Osteoblast (primary cell): ENCODE results near the gene CCDC80. TPM values are rescaled to one million over a fixed set of nuclear protein-coding genes. Genes with fewer than 3 reads are reported as not detected.

Source experiments
- DNase-seq: peaks from one replicate; pipeline ENCODE4 v3.0.0; 2011; ENCODE audit warnings: low spot score, mixed read lengths; ENCODE audit not compliant: insufficient read length; ENCODE audit errors: missing footprints
- H2AFZ ChIP-seq: 2 replicates; pipeline ENCODE4 v1.6.0; 2011; ENCODE audit warnings: mild to moderate bottlenecking, low read length
- H3K27ac ChIP-seq: 2 replicates; pipeline ENCODE4 v1.5.1; 2011; ENCODE audit warnings: mild to moderate bottlenecking, low read depth, low read length, moderate library complexity
- H3K27me3 ChIP-seq: 2 replicates; pipeline ENCODE4 v1.6.0; 2012; ENCODE audit warnings: mild to moderate bottlenecking, control low read depth, inconsistent platforms, low read length, moderate library complexity; ENCODE audit not compliant: insufficient read depth
- H3K36me3 ChIP-seq: 2 replicates; pipeline ENCODE4 v1.5.1; 2011; ENCODE audit warnings: mild to moderate bottlenecking, low read length, control low read depth, moderate library complexity; ENCODE audit not compliant: insufficient read depth
- H3K4me1 ChIP-seq: 2 replicates; pipeline ENCODE4 v1.5.1; 2011; ENCODE audit warnings: mild to moderate bottlenecking, low read length, control low read depth, moderate library complexity; ENCODE audit not compliant: insufficient read depth
- H3K4me2 ChIP-seq: 2 replicates; pipeline ENCODE4 v1.6.0; 2011; ENCODE audit warnings: mild to moderate bottlenecking, low read length; ENCODE audit not compliant: insufficient read depth
- H3K4me3 ChIP-seq: fragments of 200-600 bp; sonication (generic); 3 replicates; pipeline ENCODE4 v1.5.1; 2012; ENCODE audit warnings: mild to moderate bottlenecking, low read length, inconsistent platforms; ENCODE audit not compliant: insufficient read depth
- H3K79me2 ChIP-seq: 2 replicates; pipeline ENCODE4 v1.6.0; 2012; ENCODE audit warnings: mild to moderate bottlenecking, low read length, control low read depth, inconsistent platforms; ENCODE audit not compliant: insufficient read depth
- H3K9me3 ChIP-seq: 2 replicates; pipeline ENCODE4 v1.5.1; 2011; ENCODE audit warnings: low read depth, low read length, control low read depth
- H4K20me1 ChIP-seq: 2 replicates; pipeline ENCODE4 v1.6.0; 2012; ENCODE audit warnings: mild to moderate bottlenecking, low read length, control low read depth; ENCODE audit not compliant: insufficient read depth
- total RNA-seq: library from RNA; depleted of rRNA; stranded (reverse); fragments of >200 nt; gene quantifications from 2 replicates; pipeline ENCODE4 v1.2.3, GENCODE V29; 2012
- TF ChIP-seq, protein P1 (sequence below): IDR thresholded peaks from 2 replicates; pipeline ENCODE4 v1.5.1; 2011; ENCODE audit warnings: mild to moderate bottlenecking, low read depth, low read length, moderate library complexity; ENCODE audit errors: extremely low read depth

CCDC80 gene
- total RNA-seq, 1 donor = 657 TPM

DNA sequence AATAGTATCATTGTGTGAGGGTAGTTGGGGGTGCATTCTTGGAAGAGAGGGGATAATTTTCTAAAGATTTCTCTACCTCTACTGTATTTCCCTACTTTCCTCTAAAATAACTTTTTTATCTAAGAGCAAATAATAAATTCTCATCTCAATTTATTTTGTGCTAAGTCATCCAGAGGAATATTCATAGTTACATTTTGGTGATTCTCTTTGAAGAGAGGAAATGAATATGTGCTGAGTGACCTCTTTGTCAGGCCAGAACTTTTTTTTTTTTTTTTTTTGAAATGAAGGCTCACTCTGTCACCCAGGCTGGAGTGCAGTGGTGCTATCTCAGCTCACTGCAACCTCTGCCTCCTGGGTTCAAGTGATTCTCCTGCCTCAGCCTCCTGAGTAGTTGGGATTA lies 15.1 kb upstream of the CCDC80 start:
- DNase-seq = no peak
- peaks cover 50% of the 10 kb centered on the region for H3K4me1 ChIP-seq

DNA sequence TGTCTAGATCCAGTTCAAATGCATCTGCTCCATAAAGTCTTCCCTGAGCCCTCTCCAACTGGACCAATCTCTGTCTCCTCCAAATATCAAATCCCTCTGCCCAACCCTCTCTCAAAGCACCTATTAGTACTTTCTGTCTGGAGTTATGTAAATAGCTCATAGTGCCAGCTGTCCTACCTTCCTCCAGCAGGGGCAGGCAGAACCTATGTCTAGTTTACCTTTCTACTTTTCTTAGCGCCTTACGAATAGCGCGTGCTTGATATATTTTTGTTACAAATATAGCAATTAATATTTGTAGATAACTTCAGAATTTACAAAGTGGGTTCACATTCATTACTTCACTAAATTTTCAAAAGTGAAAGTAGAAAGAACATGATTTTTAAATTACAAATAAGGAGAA lies 14.0 kb upstream of the CCDC80 start:
- no peaks in the 10 kb centered on the region for H3K36me3 ChIP-seq
- H3K79me2 ChIP-seq = no peaks in the 10 kb centered on the region
- no peaks in the 10 kb centered on the region for H3K9me3 ChIP-seq
- H3K27me3 ChIP-seq = no peaks in the 10 kb centered on the region
- no peak for DNase-seq
- H3K4me1 ChIP-seq = peaks cover 58% of the 10 kb centered on the region
- TF ChIP-seq, protein P1, sequence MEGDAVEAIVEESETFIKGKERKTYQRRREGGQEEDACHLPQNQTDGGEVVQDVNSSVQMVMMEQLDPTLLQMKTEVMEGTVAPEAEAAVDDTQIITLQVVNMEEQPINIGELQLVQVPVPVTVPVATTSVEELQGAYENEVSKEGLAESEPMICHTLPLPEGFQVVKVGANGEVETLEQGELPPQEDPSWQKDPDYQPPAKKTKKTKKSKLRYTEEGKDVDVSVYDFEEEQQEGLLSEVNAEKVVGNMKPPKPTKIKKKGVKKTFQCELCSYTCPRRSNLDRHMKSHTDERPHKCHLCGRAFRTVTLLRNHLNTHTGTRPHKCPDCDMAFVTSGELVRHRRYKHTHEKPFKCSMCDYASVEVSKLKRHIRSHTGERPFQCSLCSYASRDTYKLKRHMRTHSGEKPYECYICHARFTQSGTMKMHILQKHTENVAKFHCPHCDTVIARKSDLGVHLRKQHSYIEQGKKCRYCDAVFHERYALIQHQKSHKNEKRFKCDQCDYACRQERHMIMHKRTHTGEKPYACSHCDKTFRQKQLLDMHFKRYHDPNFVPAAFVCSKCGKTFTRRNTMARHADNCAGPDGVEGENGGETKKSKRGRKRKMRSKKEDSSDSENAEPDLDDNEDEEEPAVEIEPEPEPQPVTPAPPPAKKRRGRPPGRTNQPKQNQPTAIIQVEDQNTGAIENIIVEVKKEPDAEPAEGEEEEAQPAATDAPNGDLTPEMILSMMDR = no peak
- peak overlapping the region; percentile 98 for H3K27ac ChIP-seq
- H2AFZ ChIP-seq = no peak overlapping the region
- H4K20me1 ChIP-seq = no peaks in the 10 kb centered on the region
- no peak overlapping the region for H3K4me3 ChIP-seq
- H3K4me2 ChIP-seq = peak overlapping the region; percentile 81

More for the DNA sequence above, 15.1 kb upstream of the CCDC80 start:
- Histone ChIP-seq H3K4me3 (no peak overlapping the region), H3K79me2 (no peaks in the 10 kb centered on the region), H4K20me1 (no peaks in the 10 kb centered on the region), H3K27ac (peak overlapping the region; percentile 98), H3K27me3 (no peaks in the 10 kb centered on the region), H3K9me3 (no peaks in the 10 kb centered on the region), H2AFZ (no peak overlapping the region), H3K4me2 (no peak overlapping the region), H3K36me3 (no peaks in the 10 kb centered on the region)
- TF ChIP-seq, protein P1 = no peak

DNA sequence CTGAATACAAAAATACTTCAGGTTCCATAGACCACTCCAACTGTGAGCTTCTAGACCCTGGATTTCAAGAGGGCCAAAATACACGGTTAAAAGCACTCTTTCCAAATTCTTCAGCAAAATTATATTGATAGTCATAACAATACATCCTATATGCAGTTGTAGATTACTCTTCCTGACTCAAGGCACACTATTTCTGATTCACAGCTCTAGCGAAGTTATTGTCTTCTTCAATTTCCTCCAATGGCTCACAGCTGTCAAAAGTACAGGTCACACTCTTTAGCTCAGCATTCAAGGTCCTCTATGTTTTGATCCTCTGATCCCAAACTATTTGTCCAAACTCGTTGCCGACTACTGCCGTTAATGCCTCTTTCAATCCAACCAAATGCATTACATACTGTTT lies 13.5 kb upstream of the CCDC80 start:
- Histone ChIP-seq H3K27me3 (no peaks in the 10 kb centered on the region), H3K4me3 (no peak overlapping the region), H4K20me1 (no peaks in the 10 kb centered on the region), H3K79me2 (no peaks in the 10 kb centered on the region), H3K4me2 (peak overlapping the region; percentile 81), H3K27ac (peak overlapping the region; percentile 98), H3K36me3 (no peaks in the 10 kb centered on the region), H2AFZ (no peak overlapping the region), H3K9me3 (no peaks in the 10 kb centered on the region), H3K4me1 (peaks cover 63% of the 10 kb centered on the region)
- DNase-seq = no peak
- TF ChIP-seq, protein P1 = no peak

DNA sequence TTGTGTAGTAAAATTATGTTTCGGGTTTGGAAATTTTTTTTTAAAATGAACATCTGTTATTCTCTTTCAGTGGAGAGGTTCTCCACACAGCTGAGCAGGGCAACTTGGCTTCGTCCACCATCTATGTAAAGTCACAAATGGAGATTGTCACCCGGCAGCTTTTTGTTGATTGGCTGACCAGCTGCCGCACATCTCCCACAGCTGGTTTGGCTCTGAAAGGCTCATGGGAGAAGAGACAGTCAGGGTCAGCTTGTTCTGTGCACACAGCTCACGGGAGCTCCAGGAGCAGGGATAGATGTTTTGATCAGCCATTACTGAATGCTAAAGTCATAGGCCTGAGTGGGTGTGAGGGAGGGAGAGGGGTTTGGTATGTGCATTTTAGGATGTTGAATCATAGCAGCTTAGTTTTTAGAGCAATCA lies 12.9 kb upstream of the CCDC80 start:
- TF ChIP-seq, protein P1 = no peak
- H3K27me3 ChIP-seq = no peaks in the 10 kb centered on the region
- peak; percentile 86 for DNase-seq
- H3K36me3 ChIP-seq = no peaks in the 10 kb centered on the region
- no peaks in the 10 kb centered on the region for H4K20me1 ChIP-seq
- peaks cover 68% of the 10 kb centered on the region for H3K4me1 ChIP-seq
- H3K9me3 ChIP-seq = no peaks in the 10 kb centered on the region
- peak overlapping the region; percentile 98 for H3K27ac ChIP-seq
- H3K4me3 ChIP-seq = peak overlapping the region; percentile 52
- peak overlapping the region; percentile 81 for H3K4me2 ChIP-seq
- H2AFZ ChIP-seq = no peak overlapping the region
- no peaks in the 10 kb centered on the region for H3K79me2 ChIP-seq
